Thoracic aorta (tissue), 2 donors: ENCODE data around the gene SLC6A16. TPM values are rescaled to one million over a fixed set of nuclear protein-coding genes. Genes with fewer than 3 reads are reported as not detected.

Source experiments
- ATAC-seq: fragments of 150-250 bp; one replicate; pipeline ENCODE4 v1.8.0; 2017; ENCODE audit warnings: low read depth; ENCODE audit not compliant: insufficient number of reproducible peaks, low FRiP score
- DNase-seq: peaks from one replicate; pipeline ENCODE4 v3.0.0-alpha.2; 2020; ENCODE audit warnings: low spot score
- H3K27ac ChIP-seq, 2 donors: fragments of 200-600 bp; sonication (generic); 1 replicate in 1 of 2; 2 replicates in 1 of 2; pipeline ENCODE4 v1.5.1; 2016; ENCODE audit warnings: mild to moderate bottlenecking in 2 of 2, moderate library complexity in 2 of 2
- H3K27me3 ChIP-seq: fragments of 200-600 bp; sonication (generic); replicated peaks from 2 replicates; pipeline ENCODE4 v1.6.0; 2016; ENCODE audit warnings: mild to moderate bottlenecking; ENCODE audit not compliant: insufficient read depth
- H3K36me3 ChIP-seq: fragments of 200-600 bp; sonication (generic); one replicate; pipeline ENCODE4 v1.5.1; 2016
- H3K4me1 ChIP-seq, 2 donors: fragments of 200-600 bp; sonication (generic); 1 replicate in 1 of 2; 2 replicates in 1 of 2; pipeline versions ENCODE4 v1.5.1 to v1.6.0; 2016; ENCODE audit warnings: low read depth in 2 of 2, mild to moderate bottlenecking in 1 of 2; ENCODE audit not compliant: control insufficient read depth in 1 of 2
- H3K4me3 ChIP-seq: fragments of 200-600 bp; sonication (generic); 2 replicates; pipeline ENCODE4 v1.5.1; 2016; ENCODE audit warnings: mild to moderate bottlenecking
- H3K9me3 ChIP-seq: fragments of 200-600 bp; sonication (generic); 2 replicates; pipeline ENCODE4 v1.5.1; 2016
- total RNA-seq, 2 donors: library from RNA; depleted of rRNA; stranded (reverse); fragments of >200 nt; gene quantifications; one replicate each; pipeline versions ENCODE4 v1.1.0 to v1.2.3, GENCODE V29; 2016
- TF ChIP-seq, protein P1 (sequence below): fragments of 200-600 bp; sonication (generic); IDR thresholded peaks from one replicate; pipeline ENCODE4 v1.5.1; 2019; ENCODE audit warnings: antibody characterized with exemption

The SLC6A16 gene
- total RNA-seq, 2 donors from 2014 or later = 2.4 to 2.8 TPM

- H3K27ac ChIP-seq = peak overlapping the region; percentile 65 to 86
- H3K36me3 ChIP-seq = peaks cover 28% of the 10 kb centered on the region
- DNase-seq = peak; percentile 57
- ATAC-seq = peak; percentile 75
- TF ChIP-seq, protein P1, sequence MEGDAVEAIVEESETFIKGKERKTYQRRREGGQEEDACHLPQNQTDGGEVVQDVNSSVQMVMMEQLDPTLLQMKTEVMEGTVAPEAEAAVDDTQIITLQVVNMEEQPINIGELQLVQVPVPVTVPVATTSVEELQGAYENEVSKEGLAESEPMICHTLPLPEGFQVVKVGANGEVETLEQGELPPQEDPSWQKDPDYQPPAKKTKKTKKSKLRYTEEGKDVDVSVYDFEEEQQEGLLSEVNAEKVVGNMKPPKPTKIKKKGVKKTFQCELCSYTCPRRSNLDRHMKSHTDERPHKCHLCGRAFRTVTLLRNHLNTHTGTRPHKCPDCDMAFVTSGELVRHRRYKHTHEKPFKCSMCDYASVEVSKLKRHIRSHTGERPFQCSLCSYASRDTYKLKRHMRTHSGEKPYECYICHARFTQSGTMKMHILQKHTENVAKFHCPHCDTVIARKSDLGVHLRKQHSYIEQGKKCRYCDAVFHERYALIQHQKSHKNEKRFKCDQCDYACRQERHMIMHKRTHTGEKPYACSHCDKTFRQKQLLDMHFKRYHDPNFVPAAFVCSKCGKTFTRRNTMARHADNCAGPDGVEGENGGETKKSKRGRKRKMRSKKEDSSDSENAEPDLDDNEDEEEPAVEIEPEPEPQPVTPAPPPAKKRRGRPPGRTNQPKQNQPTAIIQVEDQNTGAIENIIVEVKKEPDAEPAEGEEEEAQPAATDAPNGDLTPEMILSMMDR = no peak
- peaks cover 5 to 22% of the 10 kb centered on the region in 2 donors for H3K4me1 ChIP-seq
- H3K9me3 ChIP-seq = no peaks in the 10 kb centered on the region
- H3K27me3 ChIP-seq = no peaks in the 10 kb centered on the region
- peak overlapping the region; percentile 70 for H3K4me3 ChIP-seq
Observed at GRCh38 chr19:49339301-49340068, 14.5 kb upstream of the SLC6A16 start.

DNA sequence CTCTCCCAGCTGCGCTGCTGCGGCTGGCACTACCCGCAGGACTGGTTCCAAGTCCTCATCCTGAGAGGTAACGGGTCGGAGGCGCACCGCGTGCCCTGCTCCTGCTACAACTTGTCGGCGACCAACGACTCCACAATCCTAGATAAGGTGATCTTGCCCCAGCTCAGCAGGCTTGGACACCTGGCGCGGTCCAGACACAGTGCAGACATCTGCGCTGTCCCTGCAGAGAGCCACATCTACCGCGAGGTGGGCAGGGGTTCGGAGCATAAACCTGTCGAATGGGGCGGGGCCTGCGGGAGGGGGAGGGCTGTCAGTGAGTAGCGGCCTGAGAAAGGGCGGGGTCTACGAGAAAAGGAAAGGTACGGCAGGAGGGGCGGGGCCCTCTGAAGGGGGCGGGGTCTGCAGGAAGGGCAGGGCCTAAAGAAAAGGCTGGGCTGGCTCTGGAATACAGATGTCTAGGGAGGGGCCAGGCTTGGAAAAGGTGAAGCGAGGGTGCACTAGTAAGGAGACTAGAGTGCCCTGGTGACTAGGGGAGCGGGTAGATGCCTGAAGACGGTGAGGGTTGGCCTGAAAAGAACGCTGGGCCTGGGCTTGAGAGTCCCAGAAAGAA is 13.8 kb upstream of the SLC6A16 start:
- Histone ChIP-seq H3K4me3 (peak overlapping the region; percentile 70), H3K27me3 (no peaks in the 10 kb centered on the region), H3K9me3 (no peaks in the 10 kb centered on the region), H3K36me3 (peaks cover 22% of the 10 kb centered on the region), H3K4me1 (peaks cover 5 to 22% of the 10 kb centered on the region in 2 donors), H3K27ac (no peak overlapping the region)
- DNase-seq (peak; percentile 42), ATAC-seq (peak; percentile 2)
- TF ChIP-seq, protein P1 = no peak

- ATAC-seq = no peak
- no peak overlapping the region for H3K27ac ChIP-seq
- DNase-seq = no peak
Observed at GRCh38 chr19:49338023-49338677, 13.2 kb upstream of the SLC6A16 start.

GRCh38 chr19:49337267-49338022 is 12.5 kb upstream of the SLC6A16 start:
- Histone ChIP-seq H3K4me1 (peaks cover 5 to 22% of the 10 kb centered on the region in 2 donors), H3K36me3 (peaks cover 14% of the 10 kb centered on the region), H3K27me3 (no peaks in the 10 kb centered on the region), H3K27ac (no peak overlapping the region), H3K4me3 (no peak overlapping the region), H3K9me3 (no peaks in the 10 kb centered on the region)
- DNase-seq (no peak), ATAC-seq (no peak)
- TF ChIP-seq, protein P1 = no peak

More at GRCh38 chr19:49338023-49338677, 13.2 kb upstream of the SLC6A16 start:
- Histone ChIP-seq H3K4me1 (peaks cover 5 to 22% of the 10 kb centered on the region in 2 donors), H3K9me3 (no peaks in the 10 kb centered on the region), H3K4me3 (peak overlapping the region; percentile 70), H3K27me3 (no peaks in the 10 kb centered on the region), H3K36me3 (peaks cover 21% of the 10 kb centered on the region)
- TF ChIP-seq, protein P1 = no peak
